B cell (primary cell): ENCODE measurements around the gene ZNF385D. TPM values are rescaled to one million over a fixed set of nuclear protein-coding genes. Genes with fewer than 3 reads are reported as not detected.

ENCODE experiments used
- ATAC-seq: fragments of 200-7000 bp; cut with Tn5 transposase; one replicate; pipeline ENCODE4 v1.10.0; 2021; ENCODE audit warnings: low read depth, mild to moderate bottlenecking, moderate number of reproducible peaks, moderate library complexity
- CTCF ChIA-PET: fragments of 350-600 bp; sonication (Branson Sonifier 250); formaldehyde crosslinking; loops from one replicate; lab custom pipeline; 2021; ENCODE audit warnings: antibody characterized with exemption, inconsistent platforms; lab: Charles Lee
- POLR2A ChIA-PET: fragments of 350-600 bp; sonication (Branson Sonifier 250); formaldehyde crosslinking; loops from one replicate; lab custom pipeline; 2021; ENCODE audit warnings: antibody characterized with exemption; lab: Charles Lee
- DNase-seq: peaks from one replicate; pipeline ENCODE4 v3.0.0; 2013
- H2AFZ ChIP-seq: 2 replicates; pipeline ENCODE4 v1.6.1; 2012; ENCODE audit warnings: mild to moderate bottlenecking, low read depth, low read length; ENCODE audit not compliant: insufficient read depth, poor library complexity, severe bottlenecking
- H3K27ac ChIP-seq, 2 donors: 1 replicate in 1 of 2; 2 replicates in 1 of 2; pipeline ENCODE4 v1.5.1; 2012 to 2013; ENCODE audit warnings: low read length in 2 of 2, mild to moderate bottlenecking in 2 of 2, moderate library complexity in 1 of 2
- H3K27me3 ChIP-seq, 4 experiments: fragments of 200-600 bp in 1 of 4; sonication (generic) in 1 of 4; replicated peaks in 1 of 4; 1 replicate in 2 of 4; 2 replicates in 2 of 4; pipeline versions ENCODE4 v1.6.1 to v1.7.0; 2013 to 2016; ENCODE audit warnings: low read length in 3 of 4, mild to moderate bottlenecking in 2 of 4, mixed read lengths in 1 of 4, moderate library complexity in 1 of 4; ENCODE audit not compliant: insufficient read depth in 4 of 4, control insufficient read depth in 3 of 4; ENCODE audit errors: control extremely low read depth in 1 of 4
- H3K36me3 ChIP-seq, 2 experiments: replicated peaks in 1 of 2; 1 replicate in 1 of 2; 2 replicates in 1 of 2; pipeline versions ENCODE4 v1.6.1 to v1.7.1; 2013; ENCODE audit warnings: low read length in 1 of 2; ENCODE audit not compliant: insufficient read depth in 2 of 2, control insufficient read depth in 1 of 2; ENCODE audit errors: control extremely low read depth in 1 of 2, extremely low read depth in 1 of 2
- H3K4me1 ChIP-seq, 2 donors: fragments of 200-600 bp in 1 of 2; sonication (generic) in 1 of 2; 1 replicate in 1 of 2; 2 replicates in 1 of 2; pipeline versions ENCODE4 v1.5.1 to v1.6.1; 2013 to 2017; ENCODE audit warnings: low read length in 2 of 2; ENCODE audit not compliant: control insufficient read depth in 2 of 2, insufficient read depth in 2 of 2
- H3K4me2 ChIP-seq: replicated peaks from 2 replicates; pipeline ENCODE3; 2012; ENCODE audit warnings: mild to moderate bottlenecking, low read depth, low read length; ENCODE audit not compliant: poor library complexity, severe bottlenecking
- H3K4me3 ChIP-seq, 5 experiments: fragments of 200-600 bp in 1 of 5; sonication (generic) in 1 of 5; 1 replicate in 3 of 5; 2 replicates in 2 of 5; pipeline versions ENCODE4 v1.5.1 to v1.7.0; 2011 to 2016; ENCODE audit warnings: low read length in 4 of 5, mild to moderate bottlenecking in 4 of 5, low read depth in 2 of 5, control low read depth in 1 of 5, moderate library complexity in 1 of 5; ENCODE audit not compliant: insufficient read depth in 1 of 5; ENCODE audit errors: control extremely low read depth in 1 of 5, extremely low read depth in 1 of 5
- H3K79me2 ChIP-seq: fragments of 200-600 bp; sonication (generic); one replicate; pipeline ENCODE4 v1.6.0; 2016; ENCODE audit warnings: low read length; ENCODE audit not compliant: control insufficient read depth, insufficient read depth
- H3K9ac ChIP-seq: fragments of 200-600 bp; sonication (generic); 2 replicates; pipeline ENCODE4 v1.6.1; 2017; ENCODE audit warnings: mild to moderate bottlenecking, low read length, moderate library complexity
- H3K9me3 ChIP-seq, 3 donors: one replicate each; pipeline versions ENCODE4 v1.6.1 to v1.7.1; 2013; ENCODE audit warnings: low read length in 2 of 3; ENCODE audit not compliant: control insufficient read depth in 2 of 3, insufficient read depth in 1 of 3; ENCODE audit errors: control extremely low read depth in 1 of 3
- H4K20me1 ChIP-seq: 2 replicates; pipeline ENCODE4 v1.6.0; 2012; ENCODE audit warnings: mild to moderate bottlenecking, low read length; ENCODE audit not compliant: insufficient read depth, control insufficient read depth, poor library complexity, severe bottlenecking
- H3K27ac Mint-ChIP-seq: one replicate; pipeline ENCODE4 v1.8.0; 2021; ENCODE audit warnings: mixed read lengths
- H3K27me3 Mint-ChIP-seq: one replicate; pipeline ENCODE4 v1.8.0; 2021; ENCODE audit warnings: mixed read lengths
- H3K4me1 Mint-ChIP-seq: one replicate; pipeline ENCODE4 v1.8.0; 2021; ENCODE audit warnings: mixed read lengths
- H3K4me3 Mint-ChIP-seq: one replicate; pipeline ENCODE4 v1.8.0; 2021; ENCODE audit warnings: mixed read lengths
- H3K9me3 Mint-ChIP-seq: one replicate; pipeline ENCODE4 v1.8.0; 2022; ENCODE audit warnings: mixed read lengths; ENCODE audit not compliant: insufficient read depth
- EZH2 ChIP-seq: IDR thresholded peaks from 2 replicates; pipeline ENCODE4 v1.6.1; 2012; ENCODE audit warnings: borderline replicate concordance, low read depth, mild to moderate bottlenecking, moderate library complexity, low read length; ENCODE audit not compliant: insufficient read depth, poor library complexity, severe bottlenecking
- WGBS: methylation state at CpG from one replicate; pipeline ENCODE4 v1.1.5; 2013; ENCODE audit warnings: missing lambda C conversion rate; ENCODE audit not compliant: insufficient coverage; 5-methylcytosine and 5-hydroxymethylcytosine counted together
- intact Hi-C: fragments of 100-400 bp; cut with micrococcal nuclease; formaldehyde crosslinking; loops from one replicate; pipeline ENCODE4 v1.10.0; 2022
- polyA plus RNA-seq: library from polyadenylated mRNA; depleted of rRNA; stranded (reverse); fragments of >200 nt; gene quantifications from 2 replicates; pipeline ENCODE4 v1.2.3, GENCODE V29; 2012
- total RNA-seq, 2 donors: library from RNA; stranded (reverse); fragments of 120-200 nt in 1 of 2; gene quantifications; 1 replicate in 1 of 2; 2 replicates in 1 of 2; pipeline versions ENCODE4 v1.2.3 to v1.2.4, GENCODE V29; 2013 to 2022
- TF ChIP-seq, protein P1 (sequence below): fragments of 200-600 bp; IDR thresholded peaks from one replicate; pipeline ENCODE4 v1.8.0; 2022; ENCODE audit warnings: antibody characterized with exemption, mild to moderate bottlenecking

The ZNF385D gene
- total and polyA plus RNA-seq, 2 donors (not counting 1 experiment from before 2014, with no cell fraction given) = not detected

- no peaks in the 10 kb centered on the region for H3K4me1 ChIP-seq
- H3K36me3 ChIP-seq = no peaks in the 10 kb centered on the region
- no peaks in the 10 kb centered on the region for H3K79me2 ChIP-seq
- H2AFZ ChIP-seq = no peak overlapping the region
- intact Hi-C loops = no loop called here
- no peak overlapping the region for H3K9ac ChIP-seq
- H3K4me3 ChIP-seq = no peak overlapping the region
- WGBS = no CpG with 5 or more reads among the region's 1 CpG
- Mint-ChIP-seq H3K9me3 (peaks cover 2% of the 10 kb centered on the region), H3K4me3 (no peak overlapping the region), H3K27me3 (no peaks in the 10 kb centered on the region), H3K27ac (no peak overlapping the region), H3K4me1 (no peaks in the 10 kb centered on the region)
- no peaks in the 10 kb centered on the region for H3K9me3 ChIP-seq
- no peak for DNase-seq
- H3K4me2 ChIP-seq = no peak overlapping the region
- no peak for TF ChIP-seq EZH2
- TF ChIP-seq, protein P1, sequence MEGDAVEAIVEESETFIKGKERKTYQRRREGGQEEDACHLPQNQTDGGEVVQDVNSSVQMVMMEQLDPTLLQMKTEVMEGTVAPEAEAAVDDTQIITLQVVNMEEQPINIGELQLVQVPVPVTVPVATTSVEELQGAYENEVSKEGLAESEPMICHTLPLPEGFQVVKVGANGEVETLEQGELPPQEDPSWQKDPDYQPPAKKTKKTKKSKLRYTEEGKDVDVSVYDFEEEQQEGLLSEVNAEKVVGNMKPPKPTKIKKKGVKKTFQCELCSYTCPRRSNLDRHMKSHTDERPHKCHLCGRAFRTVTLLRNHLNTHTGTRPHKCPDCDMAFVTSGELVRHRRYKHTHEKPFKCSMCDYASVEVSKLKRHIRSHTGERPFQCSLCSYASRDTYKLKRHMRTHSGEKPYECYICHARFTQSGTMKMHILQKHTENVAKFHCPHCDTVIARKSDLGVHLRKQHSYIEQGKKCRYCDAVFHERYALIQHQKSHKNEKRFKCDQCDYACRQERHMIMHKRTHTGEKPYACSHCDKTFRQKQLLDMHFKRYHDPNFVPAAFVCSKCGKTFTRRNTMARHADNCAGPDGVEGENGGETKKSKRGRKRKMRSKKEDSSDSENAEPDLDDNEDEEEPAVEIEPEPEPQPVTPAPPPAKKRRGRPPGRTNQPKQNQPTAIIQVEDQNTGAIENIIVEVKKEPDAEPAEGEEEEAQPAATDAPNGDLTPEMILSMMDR = no peak
- no peaks in the 10 kb centered on the region for H4K20me1 ChIP-seq
- no peak overlapping the region for H3K27ac ChIP-seq
- CTCF ChIA-PET = no interaction called here
- no peaks in the 10 kb centered on the region for H3K27me3 ChIP-seq
- POLR2A ChIA-PET = no interaction called here
- no peak for ATAC-seq
Observed at GRCh38 chr3:21481991-21482390, 269.0 kb downstream of the ZNF385D start.

DNA sequence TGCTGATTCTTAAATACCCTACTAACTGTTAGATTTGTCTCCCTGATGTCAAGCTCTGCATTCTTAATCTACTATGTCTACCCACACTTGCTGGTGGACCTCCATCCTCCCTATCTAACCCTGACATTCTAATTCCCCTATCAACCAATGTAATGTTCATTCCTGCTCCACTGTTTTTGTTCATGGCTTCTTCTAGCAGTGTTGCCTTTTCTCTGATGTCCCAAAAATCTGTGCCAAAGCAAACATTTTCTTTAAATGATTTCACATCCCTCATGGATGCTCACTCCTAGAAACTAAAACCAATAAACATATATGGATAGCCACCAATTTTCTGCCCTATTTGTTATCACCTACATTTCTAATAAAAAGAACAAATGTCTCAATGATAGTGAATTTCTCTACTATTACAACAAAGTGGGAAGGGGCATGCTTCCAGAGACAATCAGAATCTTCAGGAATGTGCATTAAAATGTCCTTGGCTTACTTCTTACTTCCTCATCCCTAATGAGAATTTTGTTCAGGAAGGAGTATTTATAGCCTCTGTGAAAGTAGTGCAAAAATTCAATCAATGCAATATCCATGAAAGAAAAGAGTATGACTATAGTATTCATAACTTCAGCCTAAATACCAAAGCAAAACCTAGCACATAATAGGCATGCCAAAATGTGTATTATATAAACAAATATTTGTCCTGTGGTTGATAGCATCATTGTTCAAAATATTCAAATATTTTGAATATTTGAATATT lies 273.3 kb downstream of the ZNF385D start:
- Mint-ChIP-seq H3K27ac (no peak overlapping the region), H3K4me3 (no peak overlapping the region), H3K9me3 (peaks cover 2% of the 10 kb centered on the region), H3K27me3 (no peaks in the 10 kb centered on the region), H3K4me1 (no peaks in the 10 kb centered on the region)
- ChIA-PET CTCF (no interaction called here), POLR2A (no interaction called here)
- H3K27ac ChIP-seq = no peak overlapping the region
- H3K36me3 ChIP-seq = no peaks in the 10 kb centered on the region
- no peaks in the 10 kb centered on the region for H3K79me2 ChIP-seq
- intact Hi-C loops = no loop called here
- H3K4me1 ChIP-seq = no peaks in the 10 kb centered on the region
- H3K27me3 ChIP-seq = no peaks in the 10 kb centered on the region
- ATAC-seq = no peak
- no peak for DNase-seq
- H3K9ac ChIP-seq = no peak overlapping the region
- TF ChIP-seq EZH2 = no peak
- TF ChIP-seq, protein P1 = no peak
- no peak overlapping the region for H3K4me3 ChIP-seq
- H3K9me3 ChIP-seq = no peaks in the 10 kb centered on the region
- H4K20me1 ChIP-seq = no peaks in the 10 kb centered on the region
- H3K4me2 ChIP-seq = no peak overlapping the region
- no peak overlapping the region for H2AFZ ChIP-seq
